ENCODE results near the gene LRRC23. TPM values are rescaled to one million over a fixed set of nuclear protein-coding genes. Genes with fewer than 3 reads are reported as not detected.

Gene LRRC23
- total RNA-seq, 2 donors from 2014 or later = 7.3 to 8.0 TPM

- no peaks in the 10 kb centered on the region for H3K36me3 ChIP-seq
- peak overlapping the region; percentile 57 to 80 for H3K9ac ChIP-seq (ENCODE audit: low read depth in 2 of 2, low read length in 2 of 2)
- DNase-seq = no peak
- no peaks in the 10 kb centered on the region for H3K9me3 ChIP-seq
- H3K27ac ChIP-seq = peak overlapping the region; percentile 98
- no peaks in the 10 kb centered on the region for H3K27me3 ChIP-seq
- intact Hi-C loops (cut with DNase I) = loop anchor here (2.0 kb wide), 1 partner anchor 19 kb away; no protein-coding TSS in a partner anchor
- peaks cover 14% of the 10 kb centered on the region for H3K4me1 ChIP-seq
- peak overlapping the region; percentile 11 for H3K4me3 ChIP-seq
- TF ChIP-seq CTCF (IDR thresholded peaks at IDR 0.05) = no peak
These were observed 41.0 kb downstream of the LRRC23 start for GRCh38 chr12:6945613-6946012.

- peak overlapping the region; percentile 57 to 80 for H3K9ac ChIP-seq (ENCODE audit: low read depth in 2 of 2, low read length in 2 of 2)
- peak overlapping the region; percentile 98 for H3K27ac ChIP-seq
- peak overlapping the region; percentile 33 for H3K4me3 ChIP-seq
- H3K4me1 ChIP-seq = peaks cover 14% of the 10 kb centered on the region
- no peak for TF ChIP-seq CTCF (IDR thresholded peaks at IDR 0.05)
- intact Hi-C loops (cut with DNase I) = no loop called here
- no peaks in the 10 kb centered on the region for H3K36me3 ChIP-seq
- no peaks in the 10 kb centered on the region for H3K27me3 ChIP-seq
- DNase-seq = peak; percentile 96
- no peaks in the 10 kb centered on the region for H3K9me3 ChIP-seq
These were observed 41.7 kb downstream of the LRRC23 start for GRCh38 chr12:6946033-6946919.

- intact Hi-C loops (cut with DNase I) = no loop called here
- H3K4me3 ChIP-seq = peak overlapping the region; percentile 33
These were observed 42.3 kb downstream of the LRRC23 start for GRCh38 chr12:6946920-6947374.

GRCh38 chr12:6947615-6948014 is 43.0 kb downstream of the LRRC23 start:
- no peak overlapping the region for H3K27ac ChIP-seq
- intact Hi-C loops (cut with DNase I) = no loop called here
- no peak for DNase-seq
- no peaks in the 10 kb centered on the region for H3K36me3 ChIP-seq
- no peak overlapping the region for H3K4me3 ChIP-seq
- no peaks in the 10 kb centered on the region for H3K27me3 ChIP-seq
- H3K4me1 ChIP-seq = peaks cover 14% of the 10 kb centered on the region
- H3K9me3 ChIP-seq = no peaks in the 10 kb centered on the region
- peak overlapping the region in 1 of 2 donors; percentile 5 for H3K9ac ChIP-seq (ENCODE audit: low read depth in 2 of 2, low read length in 2 of 2)
- no peak for TF ChIP-seq CTCF (IDR thresholded peaks at IDR 0.05)

More at GRCh38 chr12:6946920-6947374, 42.3 kb downstream of the LRRC23 start:
- Histone ChIP-seq H3K9ac (ENCODE audit: low read depth in 2 of 2, low read length in 2 of 2) (peak overlapping the region; percentile 57 to 80), H3K27me3 (no peaks in the 10 kb centered on the region), H3K9me3 (no peaks in the 10 kb centered on the region), H3K27ac (peak overlapping the region; percentile 98), H3K36me3 (no peaks in the 10 kb centered on the region), H3K4me1 (peaks cover 14% of the 10 kb centered on the region)
- TF ChIP-seq CTCF (IDR thresholded peaks at IDR 0.05) = no peak
- no peak for DNase-seq

- Histone ChIP-seq H3K4me3 (no peak overlapping the region), H3K4me1 (peaks cover 9% of the 10 kb centered on the region), H3K27ac (peak overlapping the region; percentile 44), H3K9ac (ENCODE audit: low read depth in 2 of 2, low read length in 2 of 2) (no peak overlapping the region), H3K36me3 (no peaks in the 10 kb centered on the region), H3K9me3 (no peaks in the 10 kb centered on the region), H3K27me3 (no peaks in the 10 kb centered on the region)
- TF ChIP-seq CTCF (IDR thresholded peaks at IDR 0.05) = no peak
- intact Hi-C loops (cut with DNase I) = no loop called here
- no peak for DNase-seq
These were observed 44.4 kb downstream of the LRRC23 start for GRCh38 chr12:6948873-6949594.

All from colonic mucosa (tissue), 4 donors.